A673 (cell line): ENCODE results near the gene KCNJ18.
"Not testable (repeated sequence)": the region's sequence is repeated elsewhere in the genome, so short reads cannot be mapped to it uniquely, and the experiment has no call there.

ENCODE experiments used
- CTCF ChIP-seq: fragments of 300-800, 200-600 bp; sonication (generic); conservative IDR thresholded peaks from 2 replicates; pipeline ENCODE4 v1.5.1; 2017; ENCODE audit warnings: low read depth, mild to moderate bottlenecking, antibody characterized with exemption, low read length, moderate library complexity, mixed read lengths
- EZH2 ChIP-seq: fragments of 200-600 bp; sonication (generic); IDR thresholded peaks from 2 replicates; pipeline ENCODE4 v1.6.1; 2017; ENCODE audit warnings: borderline replicate concordance, low read depth, mild to moderate bottlenecking, mixed read lengths, antibody characterized with exemption, low read length; ENCODE audit not compliant: poor library complexity, severe bottlenecking

DNA sequence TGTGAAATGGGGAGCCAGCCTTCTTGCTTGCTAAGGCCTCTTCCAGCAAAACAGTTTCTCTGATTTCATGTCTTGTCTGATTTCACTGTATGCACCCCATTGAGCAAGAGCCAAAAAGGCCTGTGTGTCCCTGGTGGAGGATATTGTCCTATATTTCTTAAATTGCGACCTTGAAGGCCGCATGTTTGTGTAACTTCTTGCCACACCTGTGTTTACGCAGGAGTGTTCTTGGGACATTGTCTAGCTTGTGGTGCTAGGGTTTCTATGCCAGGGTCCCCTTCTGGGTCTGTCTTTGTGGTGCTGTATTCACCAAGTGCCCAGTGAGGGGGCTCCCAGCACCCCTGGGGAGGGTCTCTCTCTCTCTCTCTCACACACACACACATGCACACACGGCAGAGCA lies 6.8 kb downstream of the KCNJ18 start:
- not testable (repeated sequence) for TF ChIP-seq CTCF, EZH2
